ENCODE measurements around the gene CEND1. TPM values are rescaled to one million over a fixed set of nuclear protein-coding genes. Genes with fewer than 3 reads are reported as not detected.

The CEND1 gene
- total and polyA plus RNA-seq, 2 of the 13 experiments (the other 11 are each of a cell fraction or from before 2014, with no cell fraction given): not detected

DNA sequence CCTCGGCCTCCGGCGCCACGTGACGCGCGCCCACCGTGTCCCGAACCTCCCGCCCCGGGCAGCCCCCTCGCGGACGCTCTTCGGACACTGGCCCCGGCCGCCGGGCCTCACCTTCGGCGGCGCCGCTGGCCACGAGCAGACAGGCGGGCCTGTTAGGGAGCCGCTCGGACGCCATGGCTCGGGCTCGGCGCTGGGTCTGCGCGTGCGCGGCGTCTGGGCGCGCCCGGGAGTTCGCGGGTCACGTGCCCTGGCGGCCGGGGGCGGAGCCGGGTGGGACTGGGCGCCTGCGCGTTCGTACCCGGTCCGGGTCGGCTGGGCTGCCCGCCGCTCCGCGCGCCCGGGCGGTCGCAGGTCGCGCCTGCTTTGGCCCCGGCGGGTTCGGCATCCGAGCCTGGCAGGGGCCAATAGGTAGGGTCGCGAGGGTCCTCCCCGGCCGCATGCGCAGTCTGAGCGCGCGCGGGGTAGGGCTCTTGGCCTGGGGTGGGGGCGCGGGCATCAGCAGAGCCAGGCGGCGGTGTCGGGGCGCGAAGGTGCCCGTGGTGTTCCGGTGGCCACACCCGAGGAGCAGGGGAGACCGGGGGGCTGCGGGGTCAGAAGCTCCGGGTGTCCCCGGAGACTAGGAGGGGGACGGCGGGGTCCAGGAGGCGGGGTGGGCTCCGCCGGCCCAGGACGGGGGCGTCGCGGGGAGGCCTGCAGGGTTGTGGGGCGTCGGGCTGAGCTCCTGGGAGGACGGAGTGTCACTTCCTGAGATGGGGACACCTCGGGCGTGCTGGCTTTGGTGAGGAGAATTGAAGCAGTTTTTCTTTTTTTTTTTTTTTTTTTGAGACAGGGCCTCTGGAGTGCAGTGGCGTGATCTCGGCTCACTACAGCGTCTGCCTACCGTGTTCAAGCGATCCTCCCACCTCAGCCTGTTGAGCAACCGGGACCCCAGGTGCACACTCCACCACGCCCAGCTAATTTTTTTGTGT, 12.3 kb downstream of the CEND1 start, which contains the start of gene GATD1 (continued):
- TF ChIP-seq CSRNP1 (CRISPR knock-in tag; IDR thresholded peaks at IDR 0.05): no peak
- no peak for TF ChIP-seq MEF2D (CRISPR knock-in tag; IDR thresholded peaks at IDR 0.05)
- TF ChIP-seq SRY (CRISPR knock-in tag; IDR thresholded peaks at IDR 0.05): peak; percentile 75; the same call in 1 of the 2 replicates
- TF ChIP-seq IRX3 (CRISPR knock-in tag; IDR thresholded peaks at IDR 0.05; ENCODE audit: borderline replicate concordance, low read depth): peak; percentile 68; the same call in 1 of the 2 replicates
- no peak for TF ChIP-seq POLR2AphosphoS2 (IDR thresholded peaks at IDR 0.05; ENCODE audit: low read depth, low read length)
- TF ChIP-seq PCBP2 (optimal IDR thresholded peaks at IDR 0.05; ENCODE audit: low read depth, low read length, poor library complexity, severe bottlenecking): no peak
- TF ChIP-seq ZBTB49 (CRISPR knock-in tag; IDR thresholded peaks at IDR 0.05; ENCODE audit: borderline replicate concordance): no peak
- no peak for TF ChIP-seq CERS6 (CRISPR knock-in tag; IDR thresholded peaks at IDR 0.05)
- TF ChIP-seq, protein P1, sequence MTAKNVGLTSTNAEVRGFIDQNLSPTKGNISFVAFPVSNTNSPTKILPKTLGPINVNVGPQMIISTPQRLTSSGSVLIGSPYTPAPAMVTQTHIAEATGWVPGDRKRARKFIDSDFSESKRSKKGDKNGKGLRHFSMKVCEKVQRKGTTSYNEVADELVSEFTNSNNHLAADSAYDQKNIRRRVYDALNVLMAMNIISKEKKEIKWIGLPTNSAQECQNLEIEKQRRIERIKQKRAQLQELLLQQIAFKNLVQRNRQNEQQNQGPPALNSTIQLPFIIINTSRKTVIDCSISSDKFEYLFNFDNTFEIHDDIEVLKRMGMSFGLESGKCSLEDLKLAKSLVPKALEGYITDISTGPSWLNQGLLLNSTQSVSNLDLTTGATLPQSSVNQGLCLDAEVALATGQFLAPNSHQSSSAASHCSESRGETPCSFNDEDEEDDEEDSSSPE (CRISPR knock-in tag; IDR thresholded peaks at IDR 0.05): no peak
- TF ChIP-seq NR2F2 (IDR thresholded peaks at IDR 0.05; ENCODE audit: borderline replicate concordance, low read depth): no peak
- no peak for TF ChIP-seq ATM (IDR thresholded peaks at IDR 0.05; ENCODE audit: borderline replicate concordance)
- 0 out of 2 replicates have a peak, but pooled peaks have one; percentile 58 for TF ChIP-seq TMF1 (CRISPR knock-in tag; IDR thresholded peaks at IDR 0.05; ENCODE audit: low read depth)

Measured in HepG2 (cell line).